ENCODE measurements around the gene VPS35L.
A peak's percentile ranks its signal among the peaks of the same experiment; 100 is the strongest.
"Not testable (repeated sequence)": the region's sequence is repeated elsewhere in the genome, so short reads cannot be mapped to it uniquely, and the experiment has no call there.

VPS35L gene

GRCh38 chr16:19716728-19717127 is 161.2 kb downstream of the VPS35L start:
- not testable (repeated sequence) for DNase-seq

- DNase-seq: peak; percentile 18
These were observed 161.8 kb downstream of the VPS35L start for GRCh38 chr16:19717314-19717713.

- DNase-seq: peak; percentile 90
These were observed 162.5 kb downstream of the VPS35L start, which contains the start of the genes IQCK and KNOP1 for GRCh38 chr16:19717741-19718623. TSS of gene IQCK (plus strand) at chr16:19718271. CDS start at chr16:19718307, 36 bp downstream. TSS of gene KNOP1 (minus strand) at chr16:19718227. CDS start at chr16:19715035, 3,192 bp downstream.

GRCh38 chr16:19718624-19718965 is 163.1 kb downstream of the VPS35L start:
- DNase-seq: peak; percentile 13

GRCh38 chr16:19722269-19722952 is 166.9 kb downstream of the VPS35L start:
- no peak for DNase-seq

GRCh38 chr16:19722981-19723380 is 167.5 kb downstream of the VPS35L start:
- DNase-seq: no peak

GRCh38 chr16:19728636-19728965 is 173.1 kb downstream of the VPS35L start:
- DNase-seq: no peak

- DNase-seq: no peak
These were observed 178.0 kb downstream of the VPS35L start for GRCh38 chr16:19733551-19733950.

- DNase-seq: no peak
These were observed 179.8 kb downstream of the VPS35L start for GRCh38 chr16:19735074-19735867.

- DNase-seq: no peak
These were observed 182.0 kb downstream of the VPS35L start for GRCh38 chr16:19737306-19738038.

- no peak for DNase-seq
These were observed 185.9 kb downstream of the VPS35L start for GRCh38 chr16:19741354-19741753.

- no peak for DNase-seq
These were observed 188.3 kb downstream of the VPS35L start for GRCh38 chr16:19743816-19744159.

GRCh38 chr16:19744670-19745069 is 189.2 kb downstream of the VPS35L start:
- DNase-seq: no peak

GRCh38 chr16:19745286-19746010 is 189.9 kb downstream of the VPS35L start:
- DNase-seq: peak; percentile 23

- no peak for DNase-seq
These were observed 191.1 kb downstream of the VPS35L start for GRCh38 chr16:19746561-19746960.

GRCh38 chr16:19748389-19749168 is 193.1 kb downstream of the VPS35L start:
- DNase-seq: no peak

- DNase-seq: no peak
These were observed 194.1 kb downstream of the VPS35L start for GRCh38 chr16:19749571-19750080.
